Neural crest cell (in vitro differentiated cells): ENCODE results near the gene PLA2G2C. TPM values are rescaled to one million over a fixed set of nuclear protein-coding genes. Genes with fewer than 3 reads are reported as not detected.

Experiments
- DNase-seq: peaks from one replicate; pipeline ENCODE4 v3.0.0; 2021; ENCODE audit warnings: low read depth, mixed read lengths, low spot score
- H3K27ac Mint-ChIP-seq: one replicate; pipeline ENCODE4 v1.8.0; 2021; ENCODE audit warnings: mild to moderate bottlenecking, mixed read lengths; ENCODE audit not compliant: unreplicated experiment
- H3K27me3 Mint-ChIP-seq: 2 replicates; pipeline ENCODE4 v1.8.0; 2021; ENCODE audit warnings: low read depth, mild to moderate bottlenecking, mixed read lengths
- H3K36me3 Mint-ChIP-seq: 2 replicates; pipeline ENCODE4 v1.8.0; 2021; ENCODE audit warnings: low read depth, mild to moderate bottlenecking, mixed read lengths
- H3K4me1 Mint-ChIP-seq: 2 replicates; pipeline ENCODE4 v1.8.0; 2021; ENCODE audit warnings: mixed read lengths
- H3K4me3 Mint-ChIP-seq: one replicate; pipeline ENCODE4 v1.8.0; 2021; ENCODE audit warnings: mild to moderate bottlenecking, mixed read lengths
- H3K9me3 Mint-ChIP-seq: 2 replicates; pipeline ENCODE4 v1.8.0; 2021; ENCODE audit warnings: mixed read lengths
- CTCF ChIP-seq: fragments of 200-600 bp; sonication (generic); conservative IDR thresholded peaks from 2 replicates; pipeline ENCODE4 v1.5.0; 2021; ENCODE audit warnings: antibody characterized with exemption, mild to moderate bottlenecking
- total RNA-seq: library from RNA; stranded (reverse); gene quantifications from 2 replicates; pipeline ENCODE4 v1.2.1, GENCODE V29; 2021

The PLA2G2C gene
- total RNA-seq, 1 donor from 2014 or later = not detected

- Mint-ChIP-seq H3K4me1 (peaks cover 4% of the 10 kb centered on the region), H3K9me3 (no peaks in the 10 kb centered on the region), H3K27ac (no peak overlapping the region), H3K4me3 (no peak overlapping the region), H3K27me3 (peaks cover 11% of the 10 kb centered on the region), H3K36me3 (no peaks in the 10 kb centered on the region)
- no peak for DNase-seq
- TF ChIP-seq CTCF = no peak
These were observed 61.8 kb downstream of the PLA2G2C start for GRCh38 chr1:20124456-20125057.

- no peak for TF ChIP-seq CTCF
- DNase-seq = no peak
- Mint-ChIP-seq H3K27me3 (peaks cover 11% of the 10 kb centered on the region), H3K27ac (no peak overlapping the region), H3K4me3 (no peak overlapping the region), H3K4me1 (peaks cover 4% of the 10 kb centered on the region), H3K9me3 (no peaks in the 10 kb centered on the region), H3K36me3 (no peaks in the 10 kb centered on the region)
These were observed 62.4 kb downstream of the PLA2G2C start for GRCh38 chr1:20123722-20124455.

- Mint-ChIP-seq H3K27me3 (peaks cover 13% of the 10 kb centered on the region), H3K4me3 (no peak overlapping the region), H3K36me3 (no peaks in the 10 kb centered on the region), H3K9me3 (no peaks in the 10 kb centered on the region), H3K4me1 (peaks cover 4% of the 10 kb centered on the region), H3K27ac (no peak overlapping the region)
- no peak for TF ChIP-seq CTCF
- no peak for DNase-seq
These were observed 65.5 kb downstream of the PLA2G2C start for GRCh38 chr1:20120796-20121195.

GRCh38 chr1:20119347-20119746 is 67.0 kb downstream of the PLA2G2C start, which contains the start of gene PLA2G2D:
Gene PLA2G2D, minus strand, starts transcription at chr1:20119536. Its CDS starts 38 bp downstream, at chr1:20119498.
- Mint-ChIP-seq H3K4me3 (no peak within 1 kb of the TSS), H3K36me3 (no peaks in the 10 kb centered on the region), H3K4me1 (no peaks in the 10 kb centered on the region), H3K27me3 (peaks cover 13% of the 10 kb centered on the region), H3K27ac (no peak within 1 kb of the TSS), H3K9me3 (no peaks in the 10 kb centered on the region)
- TF ChIP-seq CTCF = no peak
- no peak for DNase-seq

- Mint-ChIP-seq H3K4me3 (no peak overlapping the region), H3K27me3 (peaks cover 11% of the 10 kb centered on the region), H3K36me3 (no peaks in the 10 kb centered on the region), H3K27ac (no peak overlapping the region), H3K9me3 (no peaks in the 10 kb centered on the region), H3K4me1 (no peaks in the 10 kb centered on the region)
- no peak for TF ChIP-seq CTCF
- no peak for DNase-seq
These were observed 69.1 kb downstream of the PLA2G2C start for GRCh38 chr1:20117236-20117635.
